ENCODE results near the gene HRH2. TPM values are rescaled to one million over a fixed set of nuclear protein-coding genes. Genes with fewer than 3 reads are reported as not detected.

HRH2 gene
- polyA plus RNA-seq, 1 donor (not counting 4 experiments of a cell fraction or from before 2014, with no cell fraction given): not detected

DNA sequence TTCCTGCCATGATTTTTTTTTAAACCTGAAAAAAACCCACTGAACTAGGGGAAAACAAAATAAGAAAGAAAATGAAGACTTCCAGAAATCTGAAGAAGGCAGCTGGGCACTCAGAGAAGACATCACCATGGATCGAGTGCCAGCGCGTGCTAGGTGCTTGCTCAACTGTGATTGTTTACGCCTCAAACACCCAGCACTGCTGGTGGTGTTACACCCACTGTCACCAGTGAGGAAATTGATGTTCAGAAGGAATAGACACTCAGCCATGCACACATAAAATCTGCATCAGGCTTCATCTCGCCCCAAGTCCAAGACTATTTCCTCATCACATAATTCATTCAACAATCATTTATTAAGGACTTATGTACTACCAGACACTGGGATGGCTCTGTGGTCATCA lies 82.1 kb downstream of the HRH2 start:
- TF ChIP-seq EZH2 (IDR thresholded peaks at IDR 0.05; ENCODE audit: low read length): no peak
- TF ChIP-seq, protein P1, sequence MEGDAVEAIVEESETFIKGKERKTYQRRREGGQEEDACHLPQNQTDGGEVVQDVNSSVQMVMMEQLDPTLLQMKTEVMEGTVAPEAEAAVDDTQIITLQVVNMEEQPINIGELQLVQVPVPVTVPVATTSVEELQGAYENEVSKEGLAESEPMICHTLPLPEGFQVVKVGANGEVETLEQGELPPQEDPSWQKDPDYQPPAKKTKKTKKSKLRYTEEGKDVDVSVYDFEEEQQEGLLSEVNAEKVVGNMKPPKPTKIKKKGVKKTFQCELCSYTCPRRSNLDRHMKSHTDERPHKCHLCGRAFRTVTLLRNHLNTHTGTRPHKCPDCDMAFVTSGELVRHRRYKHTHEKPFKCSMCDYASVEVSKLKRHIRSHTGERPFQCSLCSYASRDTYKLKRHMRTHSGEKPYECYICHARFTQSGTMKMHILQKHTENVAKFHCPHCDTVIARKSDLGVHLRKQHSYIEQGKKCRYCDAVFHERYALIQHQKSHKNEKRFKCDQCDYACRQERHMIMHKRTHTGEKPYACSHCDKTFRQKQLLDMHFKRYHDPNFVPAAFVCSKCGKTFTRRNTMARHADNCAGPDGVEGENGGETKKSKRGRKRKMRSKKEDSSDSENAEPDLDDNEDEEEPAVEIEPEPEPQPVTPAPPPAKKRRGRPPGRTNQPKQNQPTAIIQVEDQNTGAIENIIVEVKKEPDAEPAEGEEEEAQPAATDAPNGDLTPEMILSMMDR (optimal IDR thresholded peaks at IDR 0.05 in 1 of 3, IDR thresholded peaks at IDR 0.05 in 1 of 3, conservative IDR thresholded peaks at IDR 0.05 in 1 of 3; ENCODE audit: extremely low read depth in 1 of 3, insufficient read depth in 2 of 3, low read length in 3 of 3): no peak
- H3K9me3 ChIP-seq (ENCODE audit: control insufficient read depth, low read depth, low read length): no peaks in the 10 kb centered on the region
- H3K36me3 ChIP-seq (ENCODE audit: control insufficient read depth in 2 of 2, extremely low read depth in 1 of 2, insufficient read depth in 2 of 2, low read length in 2 of 2): no peaks in the 10 kb centered on the region
- no peak overlapping the region for H3K4me2 ChIP-seq (ENCODE audit: control insufficient read depth, extremely low read depth, insufficient read depth, low read depth, low read length)
- no peak overlapping the region for H3K9ac ChIP-seq (ENCODE audit: control insufficient read depth, extremely low read depth, insufficient read depth, low read length)
- no peaks in the 10 kb centered on the region for H4K20me1 ChIP-seq (ENCODE audit: control insufficient read depth, extremely low read depth, insufficient read depth, low read length)
- no peaks in the 10 kb centered on the region for H3K4me1 ChIP-seq (ENCODE audit: control insufficient read depth, extremely low read depth, insufficient read depth, low read length)
- H3K4me3 ChIP-seq (ENCODE audit: control insufficient read depth in 2 of 3, extremely low read depth in 1 of 3, insufficient read depth in 2 of 3, low read depth in 1 of 3, low read length in 3 of 3): no peak overlapping the region
- FAIRE-seq: no peak
- dilution Hi-C loops (cut with MboI; ENCODE audit: extremely low pct_ligation_motif_present, low sequenced_read_pairs): no loop called here
- H2AFZ ChIP-seq (ENCODE audit: control insufficient read depth, low read length): no peak overlapping the region
- no peak for DNase-seq (ENCODE audit: low read depth, low spot score)
- peaks cover 15% of the 10 kb centered on the region for H3K27me3 ChIP-seq (ENCODE audit: control insufficient read depth, extremely low read depth, insufficient read depth, low read length)
- no peaks in the 10 kb centered on the region for H3K9me1 ChIP-seq (ENCODE audit: control insufficient read depth, extremely low read depth, insufficient read depth, low read length)
- H3K27ac ChIP-seq (ENCODE audit: control insufficient read depth, insufficient read depth, low read length): no peak overlapping the region
- H3K79me2 ChIP-seq (ENCODE audit: control insufficient read depth, insufficient read depth, low read length): no peaks in the 10 kb centered on the region

DNA sequence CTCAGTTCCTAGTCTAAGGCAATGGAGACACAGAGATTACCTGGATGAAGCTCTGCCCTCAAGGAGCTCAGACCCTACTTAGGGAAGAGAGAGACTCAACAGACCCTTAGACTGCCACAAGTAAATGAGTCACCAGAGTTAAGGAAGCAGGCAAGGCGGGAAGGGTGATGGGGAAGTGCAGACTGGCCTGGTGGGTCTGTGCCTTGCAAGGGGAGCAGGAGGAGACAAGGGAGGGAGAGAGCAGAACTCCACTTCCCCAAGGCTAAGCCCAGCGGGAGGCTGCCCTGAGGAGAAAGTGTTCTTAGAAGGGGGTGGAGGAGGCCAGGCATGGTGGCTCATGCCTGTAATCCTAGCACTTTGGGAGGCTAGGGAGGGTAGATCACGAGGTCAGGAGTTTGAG lies 83.7 kb downstream of the HRH2 start:
- TF ChIP-seq, protein P1 (optimal IDR thresholded peaks at IDR 0.05 in 1 of 3, IDR thresholded peaks at IDR 0.05 in 1 of 3, conservative IDR thresholded peaks at IDR 0.05 in 1 of 3; ENCODE audit: extremely low read depth in 1 of 3, insufficient read depth in 2 of 3, low read length in 3 of 3): no peak
- TF ChIP-seq EZH2 (IDR thresholded peaks at IDR 0.05; ENCODE audit: low read length): no peak
- DNase-seq (ENCODE audit: low read depth, low spot score) (no peak), FAIRE-seq (no peak)
- Histone ChIP-seq H3K9me3 (ENCODE audit: control insufficient read depth, low read depth, low read length) (no peaks in the 10 kb centered on the region), H3K36me3 (ENCODE audit: control insufficient read depth in 2 of 2, extremely low read depth in 1 of 2, insufficient read depth in 2 of 2, low read length in 2 of 2) (no peaks in the 10 kb centered on the region), H2AFZ (ENCODE audit: control insufficient read depth, low read length) (no peak overlapping the region), H4K20me1 (ENCODE audit: control insufficient read depth, extremely low read depth, insufficient read depth, low read length) (no peaks in the 10 kb centered on the region), H3K4me3 (ENCODE audit: control insufficient read depth in 2 of 3, extremely low read depth in 1 of 3, insufficient read depth in 2 of 3, low read depth in 1 of 3, low read length in 3 of 3) (no peak overlapping the region), H3K9me1 (ENCODE audit: control insufficient read depth, extremely low read depth, insufficient read depth, low read length) (no peaks in the 10 kb centered on the region), H3K9ac (ENCODE audit: control insufficient read depth, extremely low read depth, insufficient read depth, low read length) (no peak overlapping the region), H3K4me1 (ENCODE audit: control insufficient read depth, extremely low read depth, insufficient read depth, low read length) (no peaks in the 10 kb centered on the region), H3K27ac (ENCODE audit: control insufficient read depth, insufficient read depth, low read length) (no peak overlapping the region), H3K27me3 (ENCODE audit: control insufficient read depth, extremely low read depth, insufficient read depth, low read length) (peaks cover 15% of the 10 kb centered on the region), H3K4me2 (ENCODE audit: control insufficient read depth, extremely low read depth, insufficient read depth, low read depth, low read length) (no peak overlapping the region), H3K79me2 (ENCODE audit: control insufficient read depth, insufficient read depth, low read length) (no peaks in the 10 kb centered on the region)
- dilution Hi-C loops (cut with MboI; ENCODE audit: extremely low pct_ligation_motif_present, low sequenced_read_pairs): no loop called here
